ENCODE data around the gene LAMC1.

The LAMC1 gene

DNA sequence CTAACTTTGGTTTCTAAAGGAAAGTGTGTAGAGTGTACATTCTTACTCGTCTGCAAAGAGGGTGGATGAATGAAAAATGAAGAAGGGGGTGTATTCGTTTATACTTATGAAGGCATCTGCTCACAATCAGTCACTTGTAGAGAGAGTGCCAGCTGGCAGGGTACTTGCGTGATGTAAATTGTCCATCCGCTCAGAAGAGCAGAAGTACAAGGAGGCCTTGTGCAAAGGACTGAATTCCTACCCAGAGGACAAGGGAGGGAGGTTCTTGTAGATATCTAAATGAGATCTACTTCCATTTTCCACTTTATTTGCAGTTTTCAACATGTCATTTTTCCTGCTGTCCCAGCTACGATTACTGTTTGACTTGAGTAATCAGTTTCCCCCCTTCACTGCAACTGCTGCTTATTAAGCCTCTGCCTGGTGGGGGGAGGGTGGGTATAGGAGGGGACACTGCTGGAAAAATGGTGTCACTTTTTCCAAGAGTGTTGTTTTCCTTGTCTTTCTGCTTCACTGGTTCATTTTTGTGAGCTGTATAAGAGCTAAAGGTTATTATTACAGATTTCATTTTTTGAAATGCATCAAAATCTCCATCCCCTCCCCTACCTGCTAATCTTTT lies 67.3 kb downstream of the LAMC1 start:
- DNase-seq: no peak
- TF ChIP-seq POLR2A (IDR thresholded peaks at IDR 0.05; ENCODE audit: low read length) (no peak), GATA1 (IDR thresholded peaks at IDR 0.05; ENCODE audit: low read depth, low read length) (no peak)

DNA sequence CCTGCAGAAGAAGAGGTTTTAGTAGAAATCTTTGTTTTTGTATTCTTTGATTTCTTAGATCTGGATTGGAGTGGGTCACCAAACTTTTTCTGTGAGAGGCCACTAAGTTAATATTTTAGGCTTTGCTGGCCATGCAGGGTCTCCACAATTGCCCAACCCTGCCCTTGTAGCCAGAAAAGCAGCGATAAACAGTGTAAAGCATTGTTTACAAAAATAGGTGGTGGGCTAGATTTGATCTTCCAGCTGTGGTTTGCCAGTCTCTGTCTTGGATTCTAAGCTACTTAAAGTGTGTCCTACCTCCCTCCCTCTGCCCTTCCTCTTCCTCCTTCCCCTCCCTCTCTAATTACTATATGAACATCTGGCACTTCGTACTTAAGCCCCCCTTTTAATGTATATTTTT lies 68.0 kb downstream of the LAMC1 start:
- TF ChIP-seq POLR2A (IDR thresholded peaks at IDR 0.05; ENCODE audit: low read length): no peak
- TF ChIP-seq GATA1 (IDR thresholded peaks at IDR 0.05; ENCODE audit: low read depth, low read length): no peak
- no peak for DNase-seq

- TF ChIP-seq GATA1 (IDR thresholded peaks at IDR 0.05; ENCODE audit: low read depth, low read length) (no peak), POLR2A (IDR thresholded peaks at IDR 0.05; ENCODE audit: low read length) (no peak)
- no peak for DNase-seq
These were observed 69.1 kb downstream of the LAMC1 start for GRCh38 chr1:183092350-183092749.

GRCh38 chr1:183093066-183093668 lies 69.9 kb downstream of the LAMC1 start:
- DNase-seq: no peak
- no peak for TF ChIP-seq POLR2A (IDR thresholded peaks at IDR 0.05; ENCODE audit: low read length)
- TF ChIP-seq GATA1 (IDR thresholded peaks at IDR 0.05; ENCODE audit: low read depth, low read length): no peak

- no peak for DNase-seq
- TF ChIP-seq POLR2A (IDR thresholded peaks at IDR 0.05; ENCODE audit: low read length): no peak
- TF ChIP-seq GATA1 (IDR thresholded peaks at IDR 0.05; ENCODE audit: low read depth, low read length): no peak
These were observed 70.6 kb downstream of the LAMC1 start for GRCh38 chr1:183093786-183094298.

DNA sequence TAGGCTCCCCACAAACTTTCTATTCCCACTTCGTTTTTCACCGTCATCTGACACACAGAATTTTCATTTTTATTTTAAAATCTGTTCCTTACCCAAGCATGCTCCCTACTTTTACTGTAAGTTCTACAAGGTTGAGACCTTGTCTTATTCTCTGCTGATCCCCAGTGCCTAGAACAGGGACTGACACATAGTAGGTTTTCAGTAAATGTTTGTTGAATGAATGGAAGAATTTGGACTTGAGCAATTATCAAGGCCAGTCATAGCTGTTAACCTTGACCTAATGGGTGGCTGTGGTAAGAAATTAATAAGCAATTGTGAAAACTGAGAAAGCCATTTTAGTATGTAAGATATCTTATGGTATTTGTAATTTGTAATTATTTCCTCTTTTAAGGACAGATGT lies 71.1 kb downstream of the LAMC1 start:
- no peak for DNase-seq
- TF ChIP-seq POLR2A (IDR thresholded peaks at IDR 0.05; ENCODE audit: low read length) (no peak), GATA1 (IDR thresholded peaks at IDR 0.05; ENCODE audit: low read depth, low read length) (no peak)

DNA sequence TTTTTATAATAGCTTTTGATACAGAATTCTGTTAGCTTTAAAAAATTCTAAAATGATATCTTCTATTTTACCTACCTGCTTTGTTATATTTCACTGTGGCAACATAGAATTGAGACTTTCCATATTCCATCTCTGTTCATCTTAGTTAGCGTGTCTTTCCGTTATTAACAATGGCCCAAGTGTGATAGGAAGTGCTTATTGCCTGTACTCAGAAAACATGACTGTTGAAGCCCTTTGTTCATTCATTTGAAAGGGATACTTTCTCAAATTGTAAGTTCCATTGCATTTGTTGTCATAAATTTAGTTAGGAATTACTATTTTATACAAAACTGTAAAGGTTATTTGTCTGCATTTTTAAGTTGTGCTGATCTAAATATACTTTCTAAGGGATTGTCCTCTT lies 73.1 kb downstream of the LAMC1 start:
- no peak for TF ChIP-seq GATA1 (IDR thresholded peaks at IDR 0.05; ENCODE audit: low read depth, low read length)
- TF ChIP-seq POLR2A (IDR thresholded peaks at IDR 0.05; ENCODE audit: low read length): no peak

GRCh38 chr1:183096894-183097293 lies 73.7 kb downstream of the LAMC1 start:
- TF ChIP-seq POLR2A (IDR thresholded peaks at IDR 0.05; ENCODE audit: low read length) (no peak), GATA1 (IDR thresholded peaks at IDR 0.05; ENCODE audit: low read depth, low read length) (no peak)
- no peak for DNase-seq

More for the DNA sequence above, 73.1 kb downstream of the LAMC1 start:
- DNase-seq: no peak

GRCh38 chr1:183097438-183098051 lies 74.3 kb downstream of the LAMC1 start:
- no peak for DNase-seq
- TF ChIP-seq GATA1 (IDR thresholded peaks at IDR 0.05; ENCODE audit: low read depth, low read length) (no peak), POLR2A (IDR thresholded peaks at IDR 0.05; ENCODE audit: low read length) (no peak)

DNA sequence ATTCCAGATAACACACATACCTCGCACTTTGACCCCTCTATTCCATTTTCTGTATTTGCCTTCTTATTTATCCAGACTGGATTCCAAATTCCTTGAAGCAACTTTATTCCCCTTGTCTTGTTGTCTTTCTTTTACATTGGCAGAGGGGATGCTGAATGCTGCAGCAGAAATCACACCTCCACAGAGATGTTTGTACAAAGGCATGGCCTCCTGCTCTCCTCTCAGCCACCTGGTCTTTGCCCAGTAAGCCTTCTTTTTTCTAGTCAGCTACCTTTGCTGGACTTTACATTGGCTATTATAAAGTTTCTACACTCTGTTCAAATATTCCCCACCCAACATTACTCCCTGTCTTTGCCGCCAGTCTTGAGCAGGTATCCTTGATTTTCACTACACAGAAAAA lies 75.1 kb downstream of the LAMC1 start:
- TF ChIP-seq POLR2A (IDR thresholded peaks at IDR 0.05; ENCODE audit: low read length) (no peak), GATA1 (IDR thresholded peaks at IDR 0.05; ENCODE audit: low read depth, low read length) (no peak)
- no peak for DNase-seq

DNA sequence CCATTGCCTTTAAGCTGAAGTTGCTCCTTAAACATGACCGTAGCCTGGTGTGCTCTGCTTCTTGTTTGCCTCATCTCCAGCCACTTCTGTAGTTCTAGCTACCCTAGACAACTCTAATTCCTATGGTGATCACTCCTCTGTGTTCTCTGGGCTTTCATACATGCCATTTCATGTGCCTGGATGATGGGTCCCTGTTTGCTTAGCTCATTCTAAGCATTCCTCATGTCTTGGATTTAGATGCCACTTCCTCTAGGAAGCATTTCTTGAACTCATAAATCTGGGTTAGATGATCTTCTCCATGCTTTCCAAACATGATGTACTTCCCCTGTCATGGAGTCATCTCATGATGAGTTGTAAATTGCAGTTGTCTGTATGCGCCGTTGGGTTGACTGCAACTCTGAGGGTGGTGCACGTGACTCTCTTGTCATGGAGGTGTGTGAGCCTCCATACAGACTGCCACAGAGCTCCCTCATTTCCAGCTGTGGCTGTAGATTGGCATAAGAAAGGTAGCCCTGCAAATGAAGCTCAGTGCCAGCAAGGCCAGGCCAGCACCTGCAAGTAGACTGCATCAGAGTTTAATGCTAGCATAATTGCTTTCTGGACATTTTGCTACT lies 77.2 kb downstream of the LAMC1 start:
- TF ChIP-seq POLR2A (IDR thresholded peaks at IDR 0.05; ENCODE audit: low read length): no peak
- no peak for TF ChIP-seq GATA1 (IDR thresholded peaks at IDR 0.05; ENCODE audit: low read depth, low read length)
- DNase-seq: no peak

DNA sequence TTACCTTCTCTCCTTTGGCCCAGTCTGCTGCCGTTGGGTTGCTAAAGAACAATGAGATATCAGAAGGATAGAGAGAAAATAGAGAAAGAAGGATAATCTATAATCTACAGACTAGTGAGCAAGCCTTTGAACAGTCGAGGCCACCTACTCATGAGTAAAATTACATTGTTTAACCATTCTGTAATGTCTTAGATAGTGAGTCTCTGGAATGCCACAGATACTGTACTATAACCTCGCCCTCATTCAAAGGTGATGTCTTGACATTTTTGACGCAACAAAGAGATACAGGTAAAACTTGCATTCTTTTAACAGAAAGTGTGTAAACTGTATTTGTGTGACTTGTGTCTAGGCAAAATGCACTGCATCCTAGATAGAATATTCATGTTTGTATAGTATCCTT lies 77.9 kb downstream of the LAMC1 start:
- TF ChIP-seq GATA1 (IDR thresholded peaks at IDR 0.05; ENCODE audit: low read depth, low read length) (no peak), POLR2A (IDR thresholded peaks at IDR 0.05; ENCODE audit: low read length) (no peak)
- DNase-seq: no peak

DNA sequence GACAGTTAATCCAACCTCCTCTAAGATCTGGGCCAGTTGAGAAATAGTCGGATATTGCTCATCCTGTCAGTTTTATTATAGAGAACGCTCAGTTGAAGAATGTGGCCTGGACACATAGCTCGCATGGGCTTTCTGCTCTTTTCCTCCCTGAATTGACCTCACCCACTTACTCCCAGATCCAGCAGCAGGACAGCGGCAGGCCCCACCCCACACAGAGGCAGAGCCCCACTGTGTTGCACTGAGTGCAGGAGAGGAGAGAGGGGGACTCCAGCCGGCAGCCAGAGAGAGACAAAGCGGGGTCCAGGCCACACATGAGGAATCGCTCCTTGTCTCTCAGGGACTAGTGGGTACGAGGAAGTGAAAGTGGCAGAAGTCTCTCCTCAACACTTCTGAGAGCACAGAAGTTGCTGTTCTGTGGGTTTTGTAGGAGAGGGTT lies 78.6 kb downstream of the LAMC1 start:
- DNase-seq: no peak
- no peak for TF ChIP-seq GATA1 (IDR thresholded peaks at IDR 0.05; ENCODE audit: low read depth, low read length)
- no peak for TF ChIP-seq POLR2A (IDR thresholded peaks at IDR 0.05; ENCODE audit: low read length)

DNA sequence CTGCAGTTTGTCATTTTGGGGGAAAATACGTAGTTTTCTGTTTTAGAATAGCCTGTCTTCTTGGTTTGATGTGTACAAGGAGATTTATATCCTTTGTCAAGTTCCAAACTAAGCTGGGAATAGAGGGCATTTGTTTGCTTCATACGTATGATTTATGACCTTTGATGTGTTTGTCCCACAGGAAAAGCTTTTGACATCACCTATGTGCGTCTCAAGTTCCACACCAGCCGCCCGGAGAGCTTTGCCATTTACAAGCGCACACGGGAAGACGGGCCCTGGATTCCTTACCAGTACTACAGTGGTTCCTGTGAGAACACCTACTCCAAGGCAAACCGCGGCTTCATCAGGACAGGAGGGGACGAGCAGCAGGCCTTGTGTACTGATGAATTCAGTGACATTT lies 79.9 kb downstream of the LAMC1 start:
- no peak for DNase-seq
- TF ChIP-seq POLR2A (IDR thresholded peaks at IDR 0.05; ENCODE audit: low read length) (no peak), GATA1 (IDR thresholded peaks at IDR 0.05; ENCODE audit: low read depth, low read length) (no peak)

All from erythroblast (primary cell).